ENCODE data around the gene ATPAF1.

ATPAF1 gene

DNA sequence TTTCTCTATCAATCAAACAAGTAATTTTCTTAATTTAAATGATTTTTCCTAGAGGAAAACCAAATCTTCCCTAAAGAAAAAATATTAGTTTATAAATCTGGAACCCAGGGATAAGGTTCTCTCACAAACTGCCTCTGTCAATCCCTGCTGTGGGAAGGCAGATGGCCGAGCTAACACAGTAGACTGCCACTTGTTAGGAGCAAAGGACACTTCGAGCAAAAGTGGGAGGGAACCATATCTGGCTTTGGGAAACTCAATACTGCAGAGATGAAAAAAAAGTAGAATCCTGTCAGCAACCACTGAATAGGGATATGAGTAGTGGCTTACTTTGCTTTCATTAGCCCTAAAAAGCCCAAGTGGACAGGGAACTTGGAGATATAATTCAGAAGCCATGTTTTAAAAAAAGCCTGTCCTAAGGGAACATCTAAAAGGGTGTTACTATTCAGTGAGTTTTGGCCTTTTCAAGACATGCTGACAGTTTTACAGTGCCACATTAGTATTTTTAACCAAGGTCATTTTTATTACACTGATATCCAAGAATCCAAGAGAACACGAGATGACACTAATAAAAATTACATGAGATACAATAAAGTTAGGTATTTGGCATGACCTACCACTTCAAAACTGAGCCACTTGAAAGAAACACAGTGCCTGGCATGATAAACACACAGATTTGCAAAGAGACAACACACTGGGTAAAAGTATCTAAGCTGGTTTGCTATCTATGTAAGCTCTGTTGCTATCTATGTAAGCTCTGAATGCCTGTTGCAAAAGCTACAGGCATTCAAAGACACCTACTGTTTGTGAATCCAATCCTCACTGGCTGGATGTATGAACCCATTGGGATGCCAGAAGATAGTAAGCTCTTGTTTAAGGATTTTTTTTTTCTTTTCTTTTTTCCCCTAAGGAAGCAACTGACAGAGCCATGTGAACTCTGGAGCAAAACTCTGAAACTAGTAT is 24.9 kb upstream of the ATPAF1 start:
- no peak for TF ChIP-seq ZBTB7A (IDR thresholded peaks at IDR 0.05; ENCODE audit: low read depth)
- TF ChIP-seq MAX (IDR thresholded peaks at IDR 0.05), result no peak
- TF ChIP-seq, protein P1, sequence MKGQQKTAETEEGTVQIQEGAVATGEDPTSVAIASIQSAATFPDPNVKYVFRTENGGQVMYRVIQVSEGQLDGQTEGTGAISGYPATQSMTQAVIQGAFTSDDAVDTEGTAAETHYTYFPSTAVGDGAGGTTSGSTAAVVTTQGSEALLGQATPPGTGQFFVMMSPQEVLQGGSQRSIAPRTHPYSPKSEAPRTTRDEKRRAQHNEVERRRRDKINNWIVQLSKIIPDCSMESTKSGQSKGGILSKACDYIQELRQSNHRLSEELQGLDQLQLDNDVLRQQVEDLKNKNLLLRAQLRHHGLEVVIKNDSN (IDR thresholded peaks at IDR 0.05), result no peak
- TF ChIP-seq TCF12 (IDR thresholded peaks at IDR 0.05; ENCODE audit: low read depth), result no peak
- no peak for TF ChIP-seq CEBPB (IDR thresholded peaks at IDR 0.05)
- no peak for TF ChIP-seq CREB1 (IDR thresholded peaks at IDR 0.05; ENCODE audit: low read depth)
- no peak for TF ChIP-seq TAF1 (IDR thresholded peaks at IDR 0.05; ENCODE audit: low read depth)
- no peak for TF ChIP-seq TEAD4 (IDR thresholded peaks at IDR 0.05)

DNA sequence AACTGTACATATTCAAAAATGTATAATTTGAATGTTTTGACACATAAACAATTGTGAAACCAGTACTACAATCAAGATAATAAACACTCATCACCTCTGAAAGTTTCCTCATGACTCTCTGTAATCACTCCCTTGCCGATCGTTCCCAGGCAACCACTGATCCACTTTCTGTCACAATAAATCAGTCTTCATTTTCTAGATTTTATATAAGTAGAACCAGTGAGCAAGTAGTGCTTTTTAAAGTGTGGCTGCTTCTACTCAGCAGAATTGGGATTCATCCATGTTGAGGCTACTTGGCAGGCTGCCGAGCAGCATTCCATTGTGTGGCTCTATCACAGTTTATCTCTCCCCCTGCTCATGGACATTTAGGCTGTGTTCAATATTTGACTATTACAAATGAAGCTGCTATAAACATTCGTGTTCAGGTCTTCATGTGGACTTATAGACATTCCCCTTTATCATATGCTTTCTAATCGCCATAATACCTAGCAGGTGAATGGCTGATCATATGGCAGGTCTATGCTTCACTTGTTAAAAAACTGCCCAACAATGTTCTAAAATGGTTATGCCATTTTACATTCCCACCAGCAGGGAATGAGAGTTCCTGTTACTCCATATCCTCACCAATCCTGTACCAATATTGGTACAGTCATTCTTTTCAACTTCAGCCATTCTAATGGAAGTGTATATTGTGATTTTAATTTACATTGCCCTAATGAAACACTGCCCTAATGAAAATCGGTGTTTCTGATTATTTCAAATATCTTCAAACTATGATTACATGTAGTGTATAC is 24.0 kb upstream of the ATPAF1 start:
- TF ChIP-seq EP300 (IDR thresholded peaks at IDR 0.05; ENCODE audit: borderline replicate concordance) (no peak), RAD21 (IDR thresholded peaks at IDR 0.05; ENCODE audit: low read depth) (no peak), CEBPB (IDR thresholded peaks at IDR 0.05) (no peak), NFIC (IDR thresholded peaks at IDR 0.05) (no peak), ZBTB7A (IDR thresholded peaks at IDR 0.05; ENCODE audit: low read depth) (no peak), TAF1 (IDR thresholded peaks at IDR 0.05; ENCODE audit: low read depth) (no peak), TEAD4 (IDR thresholded peaks at IDR 0.05) (no peak), FOXM1 (IDR thresholded peaks at IDR 0.05; ENCODE audit: borderline replicate concordance, low read depth) (no peak), MAX (IDR thresholded peaks at IDR 0.05) (no peak), REST (IDR thresholded peaks at IDR 0.05; ENCODE audit: low read depth) (no peak), EGR1 (IDR thresholded peaks at IDR 0.05) (no peak), TCF12 (IDR thresholded peaks at IDR 0.05; ENCODE audit: low read depth) (no peak), CREB1 (IDR thresholded peaks at IDR 0.05; ENCODE audit: low read depth) (no peak), YY1 (IDR thresholded peaks at IDR 0.05; ENCODE audit: low read depth) (no peak)
- TF ChIP-seq, protein P1 (IDR thresholded peaks at IDR 0.05), result no peak

GRCh38 chr1:46690931-46691421 is 22.8 kb upstream of the ATPAF1 start:
- no peak for TF ChIP-seq CREB1 (IDR thresholded peaks at IDR 0.05; ENCODE audit: low read depth)
- no peak for TF ChIP-seq YY1 (IDR thresholded peaks at IDR 0.05; ENCODE audit: low read depth)
- TF ChIP-seq MAX (IDR thresholded peaks at IDR 0.05), result no peak
- TF ChIP-seq EGR1 (IDR thresholded peaks at IDR 0.05), result no peak
- no peak for TF ChIP-seq TAF1 (IDR thresholded peaks at IDR 0.05; ENCODE audit: low read depth)
- TF ChIP-seq CEBPB (IDR thresholded peaks at IDR 0.05), result no peak
- no peak for TF ChIP-seq TEAD4 (IDR thresholded peaks at IDR 0.05)
- no peak for TF ChIP-seq FOXM1 (IDR thresholded peaks at IDR 0.05; ENCODE audit: borderline replicate concordance, low read depth)
- no peak for TF ChIP-seq ZBTB7A (IDR thresholded peaks at IDR 0.05; ENCODE audit: low read depth)
- TF ChIP-seq RAD21 (IDR thresholded peaks at IDR 0.05; ENCODE audit: low read depth), result no peak
- no peak for TF ChIP-seq NFIC (IDR thresholded peaks at IDR 0.05)
- TF ChIP-seq REST (IDR thresholded peaks at IDR 0.05; ENCODE audit: low read depth), result no peak
- no peak for TF ChIP-seq EP300 (IDR thresholded peaks at IDR 0.05; ENCODE audit: borderline replicate concordance)
- no peak for TF ChIP-seq TCF12 (IDR thresholded peaks at IDR 0.05; ENCODE audit: low read depth)
- TF ChIP-seq, protein P1 (IDR thresholded peaks at IDR 0.05), result no peak

GRCh38 chr1:46689897-46690296 is 21.7 kb upstream of the ATPAF1 start:
- TF ChIP-seq, protein P1 (IDR thresholded peaks at IDR 0.05), result no peak
- TF ChIP-seq TCF12 (IDR thresholded peaks at IDR 0.05; ENCODE audit: low read depth) (no peak), NFIC (IDR thresholded peaks at IDR 0.05) (no peak), ZBTB7A (IDR thresholded peaks at IDR 0.05; ENCODE audit: low read depth) (no peak), CEBPB (IDR thresholded peaks at IDR 0.05) (no peak), EGR1 (IDR thresholded peaks at IDR 0.05) (no peak), FOXM1 (IDR thresholded peaks at IDR 0.05; ENCODE audit: borderline replicate concordance, low read depth) (no peak), REST (IDR thresholded peaks at IDR 0.05; ENCODE audit: low read depth) (no peak), TAF1 (IDR thresholded peaks at IDR 0.05; ENCODE audit: low read depth) (no peak), EP300 (IDR thresholded peaks at IDR 0.05; ENCODE audit: borderline replicate concordance) (no peak), CREB1 (IDR thresholded peaks at IDR 0.05; ENCODE audit: low read depth) (no peak), YY1 (IDR thresholded peaks at IDR 0.05; ENCODE audit: low read depth) (no peak), TEAD4 (IDR thresholded peaks at IDR 0.05) (no peak), MAX (IDR thresholded peaks at IDR 0.05) (no peak), RAD21 (IDR thresholded peaks at IDR 0.05; ENCODE audit: low read depth) (no peak)
